ENCODE results near the gene PRKCH.

The PRKCH gene

GRCh38 chr14:61368781-61369453, 47.5 kb downstream of the PRKCH start:
- FAIRE-seq = no peak

GRCh38 chr14:61369454-61369810, 48.1 kb downstream of the PRKCH start:
- FAIRE-seq = no peak

GRCh38 chr14:61372379-61372778, 51.0 kb downstream of the PRKCH start:
- FAIRE-seq = no peak

DNA sequence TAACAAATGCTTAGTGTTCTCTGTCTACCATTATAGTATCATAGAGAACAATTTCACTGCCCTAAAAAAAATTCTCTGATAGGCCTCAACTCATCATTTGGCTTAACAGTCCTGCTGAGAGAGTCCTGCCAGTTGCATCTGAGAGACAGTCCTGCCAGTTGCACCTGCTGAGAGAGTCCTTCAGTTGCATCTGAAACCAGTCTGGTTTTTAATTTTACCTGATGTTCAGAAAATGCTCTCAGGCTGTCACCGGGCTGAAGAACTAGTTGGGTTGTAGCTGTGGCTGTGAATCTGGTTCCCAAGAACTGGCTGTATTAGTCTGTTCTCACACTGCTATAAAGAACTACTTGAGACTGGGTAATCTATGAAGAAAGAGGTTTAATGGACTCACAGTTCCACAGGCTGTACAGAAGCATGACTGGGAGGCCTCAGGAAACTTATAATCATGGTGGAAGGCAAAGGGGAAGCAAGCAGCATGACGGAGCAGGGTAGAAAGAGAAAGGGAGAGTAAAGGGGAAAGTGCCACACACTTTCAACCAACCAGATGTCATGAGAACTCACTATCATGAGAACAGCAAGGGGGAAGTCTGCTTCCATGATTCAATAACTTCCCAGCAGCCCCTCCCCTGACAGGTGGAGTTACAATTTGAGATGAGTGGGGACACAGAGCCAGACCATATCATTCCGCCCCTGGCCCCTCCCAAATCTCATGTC, 51.6 kb downstream of the PRKCH start:
- no peak for FAIRE-seq

GRCh38 chr14:61374284-61374683, 52.9 kb downstream of the PRKCH start:
- FAIRE-seq = no peak

GRCh38 chr14:61375218-61375617, 53.8 kb downstream of the PRKCH start:
- FAIRE-seq = no peak

- no peak for FAIRE-seq
Observed at GRCh38 chr14:61376314-61376713, 54.9 kb downstream of the PRKCH start.

- FAIRE-seq = no peak
Observed at GRCh38 chr14:61377749-61378148, 56.4 kb downstream of the PRKCH start.

DNA sequence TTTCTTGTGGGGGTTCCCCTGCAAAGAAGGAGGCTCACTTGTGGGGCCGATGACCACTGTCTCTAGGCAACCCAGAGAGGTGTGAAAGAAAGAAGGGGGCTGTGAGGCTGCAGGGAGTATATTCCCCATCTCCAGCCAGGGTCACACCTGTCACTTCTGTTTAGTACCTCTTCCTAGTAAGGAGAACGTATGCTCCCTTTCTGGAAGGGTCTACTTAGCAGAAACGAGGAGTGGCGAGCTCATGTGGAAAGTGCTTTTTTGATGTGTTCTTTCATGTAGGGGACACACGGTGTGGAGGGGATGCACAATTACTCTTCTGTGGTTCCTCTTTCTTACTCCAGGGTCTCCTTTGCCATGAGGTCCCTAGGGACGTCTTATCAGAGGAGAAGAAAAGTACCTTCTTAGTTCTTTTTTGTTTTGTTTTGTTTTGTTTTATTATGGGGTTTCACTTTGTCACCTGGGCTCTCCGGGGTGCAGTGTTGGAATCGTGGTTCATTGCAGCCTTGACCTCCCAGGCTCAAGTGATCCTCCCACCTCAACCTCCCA, 58.3 kb downstream of the PRKCH start:
- FAIRE-seq = no peak

DNA sequence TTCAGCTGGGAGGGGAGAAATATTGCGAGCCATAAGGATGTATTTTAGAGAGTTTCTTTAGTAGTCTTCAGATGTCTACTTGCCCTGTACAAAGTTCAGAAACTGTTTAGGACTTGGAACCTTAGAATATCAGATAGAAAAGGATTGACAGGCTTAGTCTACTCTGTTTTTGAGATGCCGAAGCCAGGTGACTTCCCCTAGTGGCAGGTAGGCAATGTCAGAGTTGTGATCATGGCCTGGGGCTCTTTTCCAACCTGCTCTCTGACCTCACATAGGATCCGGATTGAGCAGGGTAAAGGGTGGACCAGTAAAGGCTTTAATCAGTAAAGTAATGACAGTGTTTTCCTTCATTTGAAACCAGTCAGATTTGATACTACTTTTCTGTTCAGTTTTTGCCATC, 59.6 kb downstream of the PRKCH start:
- FAIRE-seq = no peak

DNA sequence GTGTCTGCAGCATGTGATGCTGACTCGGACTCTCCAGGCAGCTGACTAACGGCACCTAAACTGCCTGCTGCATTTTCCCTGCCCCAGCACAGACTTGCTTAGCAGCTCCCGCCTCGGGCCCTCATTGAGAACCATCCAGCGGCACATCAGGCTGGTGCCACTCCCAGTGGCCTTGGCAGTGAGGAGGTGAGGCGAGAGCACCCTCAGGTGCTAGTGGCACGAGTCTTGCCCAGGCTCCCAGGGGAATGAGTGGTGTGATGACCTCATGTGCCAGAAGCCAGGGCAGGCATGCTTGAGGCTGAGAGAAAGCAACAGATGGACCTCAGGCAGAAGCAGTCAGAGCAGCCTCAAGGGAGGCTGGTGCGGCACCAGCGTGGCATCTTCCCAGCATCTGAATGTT, 60.2 kb downstream of the PRKCH start:
- FAIRE-seq = no peak

- FAIRE-seq = no peak
Observed at GRCh38 chr14:61382842-61383241, 61.5 kb downstream of the PRKCH start.

DNA sequence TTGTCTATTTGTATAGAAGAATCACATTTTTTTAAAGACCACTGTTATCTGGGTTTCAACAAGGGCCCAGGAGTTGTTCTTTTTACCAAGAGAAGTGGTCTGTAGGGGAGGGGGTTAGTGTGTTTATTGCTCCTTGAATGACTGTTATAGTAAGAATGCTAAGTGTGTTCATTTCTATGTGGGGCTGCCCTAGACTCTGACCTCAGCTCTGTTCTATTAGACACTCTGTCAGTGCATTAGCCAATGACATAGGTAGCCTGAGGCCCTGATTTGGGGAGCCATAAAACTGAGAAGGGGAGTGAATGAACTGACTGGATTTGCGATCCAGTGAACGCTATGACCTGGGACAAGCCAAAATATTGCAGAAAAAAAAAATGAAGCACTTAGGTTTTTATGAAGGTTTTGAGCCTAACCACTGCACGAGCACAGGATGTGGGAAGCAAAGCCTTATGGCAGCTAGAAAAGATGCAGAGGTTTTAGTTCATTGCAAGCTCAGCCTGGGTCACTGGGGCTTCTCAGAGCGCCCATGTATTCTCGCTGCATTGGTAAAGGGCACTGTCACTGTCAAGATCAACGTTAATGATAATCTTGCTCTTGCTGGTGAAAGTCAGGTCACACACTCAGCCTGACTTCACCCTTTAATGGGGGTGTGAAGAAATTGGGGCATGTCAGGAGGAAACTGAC, 63.8 kb downstream of the PRKCH start:
- FAIRE-seq = no peak

GRCh38 chr14:61386173-61386772, 64.9 kb downstream of the PRKCH start:
- FAIRE-seq = no peak

DNA sequence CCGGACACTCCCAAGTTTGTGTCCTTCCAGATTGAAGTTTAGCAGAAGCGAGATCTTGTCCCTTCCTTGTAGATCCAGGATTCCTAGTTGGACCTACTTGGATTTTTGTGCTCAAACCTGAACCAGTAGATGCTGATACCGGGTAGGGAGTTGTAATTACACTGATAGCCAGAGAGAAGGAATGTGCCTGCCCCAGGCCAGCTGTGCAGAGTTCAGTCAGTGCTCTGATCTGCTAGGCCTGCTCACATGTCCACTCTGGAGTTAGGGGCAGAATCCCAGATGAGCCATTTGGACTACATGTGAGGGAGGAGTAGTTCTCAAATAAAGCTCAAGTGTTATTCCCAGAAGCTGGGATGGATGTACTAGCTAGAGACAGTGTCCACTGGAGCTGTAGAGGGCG, 65.7 kb downstream of the PRKCH start:
- no peak for FAIRE-seq

GRCh38 chr14:61388173-61388975, 67.0 kb downstream of the PRKCH start:
- no peak for FAIRE-seq

GRCh38 chr14:61388976-61389576, 67.7 kb downstream of the PRKCH start:
- FAIRE-seq = no peak

GRCh38 chr14:61391119-61391518, 69.7 kb downstream of the PRKCH start:
- FAIRE-seq = no peak

DNA sequence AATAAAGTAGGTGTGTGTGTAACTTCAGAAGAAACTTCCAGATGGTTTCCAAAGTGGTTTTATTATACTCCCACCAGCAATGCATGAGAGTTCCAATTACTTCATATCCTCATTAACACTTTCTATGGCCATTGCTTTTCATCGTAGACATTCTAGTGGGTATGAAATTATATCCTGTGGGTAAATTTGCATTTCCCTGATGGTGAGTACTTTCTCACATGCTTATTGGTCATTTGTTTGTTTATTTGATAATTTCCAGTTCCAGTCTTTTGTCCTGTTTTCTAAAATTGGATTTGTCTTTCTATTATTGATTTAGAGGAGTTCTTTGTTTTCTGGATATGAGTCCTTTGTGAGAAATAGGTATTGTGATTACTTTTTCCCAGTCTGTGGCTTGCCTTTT, 70.9 kb downstream of the PRKCH start:
- no peak for FAIRE-seq

GRCh38 chr14:61394542-61394941, 73.2 kb downstream of the PRKCH start:
- no peak for FAIRE-seq

- no peak for FAIRE-seq
Observed at GRCh38 chr14:61395115-61395725, 73.8 kb downstream of the PRKCH start.

DNA sequence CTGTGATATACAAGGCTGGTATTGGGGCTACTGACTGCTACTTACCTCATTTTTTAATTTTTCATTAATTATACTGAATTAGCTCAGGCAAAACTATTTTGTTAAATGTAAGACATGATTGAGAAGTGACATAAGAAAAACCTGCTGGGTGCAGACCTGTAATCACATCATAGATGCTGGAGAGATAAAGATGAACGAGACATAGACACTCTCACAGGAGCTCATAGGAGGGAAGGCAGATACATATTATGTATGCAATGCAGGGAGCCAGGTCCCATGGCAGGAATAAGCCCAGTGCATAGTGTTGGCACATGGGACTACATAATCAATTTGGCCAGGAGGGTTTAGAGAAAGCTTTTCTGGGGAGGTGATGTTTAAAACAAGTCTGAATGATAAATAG, 74.9 kb downstream of the PRKCH start:
- no peak for FAIRE-seq
